Mesendoderm (in vitro differentiated cells): Measurements from ENCODE around the gene AK5.

Experiments
- DNase-seq: peaks from one replicate; pipeline ENCODE4 v3.0.0; 2013
- H2AK5ac ChIP-seq: 2 replicates; pipeline ENCODE4 v1.6.1; 2013; ENCODE audit warnings: low read length, inconsistent platforms
- H2BK120ac ChIP-seq: 2 replicates; pipeline ENCODE4 v1.6.1; 2013; ENCODE audit warnings: low read depth, mild to moderate bottlenecking, low read length, moderate library complexity, mixed read lengths
- H2BK15ac ChIP-seq: replicated peaks from 2 replicates; pipeline ENCODE4 v1.6.1; 2013; ENCODE audit warnings: low read depth, mild to moderate bottlenecking, moderate library complexity
- H2BK5ac ChIP-seq: 2 replicates; pipeline ENCODE4 v1.6.1; 2013; ENCODE audit warnings: low read length, inconsistent platforms
- H3K18ac ChIP-seq: 2 replicates; pipeline ENCODE4 v1.6.1; 2013; ENCODE audit warnings: mild to moderate bottlenecking, low read length, mixed read lengths
- H3K23ac ChIP-seq: one replicate; pipeline ENCODE4 v1.6.1; 2013; ENCODE audit warnings: low read length
- H3K27ac ChIP-seq: 2 replicates; pipeline ENCODE4 v1.5.1; 2013; ENCODE audit warnings: low read depth, mild to moderate bottlenecking, inconsistent platforms, low read length, moderate library complexity
- H3K27me3 ChIP-seq: 2 replicates; pipeline ENCODE4 v1.6.1; 2013; ENCODE audit warnings: low read length, control low read depth, mild to moderate bottlenecking, inconsistent platforms; ENCODE audit not compliant: insufficient read depth, poor library complexity
- H3K36me3 ChIP-seq: 2 replicates; pipeline ENCODE4 v1.6.1; 2013; ENCODE audit warnings: low read length, inconsistent platforms; ENCODE audit not compliant: control insufficient read depth, insufficient read depth
- H3K4ac ChIP-seq: one replicate; pipeline ENCODE4 v1.6.1; 2013; ENCODE audit warnings: low read depth, mild to moderate bottlenecking, low read length, moderate library complexity
- H3K4me1 ChIP-seq: 2 replicates; pipeline ENCODE4 v1.6.1; 2013; ENCODE audit warnings: low read depth, low read length, inconsistent platforms; ENCODE audit not compliant: control insufficient read depth
- H3K4me2 ChIP-seq: 2 replicates; pipeline ENCODE4 v1.6.1; 2013; ENCODE audit warnings: low read length
- H3K4me3 ChIP-seq: 2 replicates; pipeline ENCODE4 v1.5.1; 2013; ENCODE audit warnings: mild to moderate bottlenecking, low read length
- H3K56ac ChIP-seq: one replicate; pipeline ENCODE4 v1.6.1; 2013; ENCODE audit warnings: low read length
- H3K79me1 ChIP-seq: 2 replicates; pipeline ENCODE4 v1.6.1; 2013; ENCODE audit warnings: low read length, inconsistent platforms
- H3K79me2 ChIP-seq: 2 replicates; pipeline ENCODE4 v1.6.1; 2013; ENCODE audit warnings: mild to moderate bottlenecking, low read length; ENCODE audit not compliant: control insufficient read depth, insufficient read depth
- H3K9ac ChIP-seq: 2 replicates; pipeline ENCODE4 v1.6.1; 2013; ENCODE audit warnings: low read length, inconsistent platforms
- H4K5ac ChIP-seq: one replicate; pipeline ENCODE4 v1.6.1; 2013; ENCODE audit warnings: low read length
- H4K8ac ChIP-seq: one replicate; pipeline ENCODE4 v1.6.1; 2013; ENCODE audit warnings: low read depth, mild to moderate bottlenecking, control low read depth, low read length, moderate library complexity
- WGBS: extraction: QIAGEN DNeasy Blood & Tissue Kit; methylation state at CpG from one replicate; pipeline ENCODE4 v1.1.7; 2013; ENCODE audit warnings: low lambda C conversion rate, missing lambda C conversion rate; ENCODE audit not compliant: insufficient coverage; ENCODE audit errors: extremely low coverage; 5-methylcytosine and 5-hydroxymethylcytosine counted together

Gene AK5

DNA sequence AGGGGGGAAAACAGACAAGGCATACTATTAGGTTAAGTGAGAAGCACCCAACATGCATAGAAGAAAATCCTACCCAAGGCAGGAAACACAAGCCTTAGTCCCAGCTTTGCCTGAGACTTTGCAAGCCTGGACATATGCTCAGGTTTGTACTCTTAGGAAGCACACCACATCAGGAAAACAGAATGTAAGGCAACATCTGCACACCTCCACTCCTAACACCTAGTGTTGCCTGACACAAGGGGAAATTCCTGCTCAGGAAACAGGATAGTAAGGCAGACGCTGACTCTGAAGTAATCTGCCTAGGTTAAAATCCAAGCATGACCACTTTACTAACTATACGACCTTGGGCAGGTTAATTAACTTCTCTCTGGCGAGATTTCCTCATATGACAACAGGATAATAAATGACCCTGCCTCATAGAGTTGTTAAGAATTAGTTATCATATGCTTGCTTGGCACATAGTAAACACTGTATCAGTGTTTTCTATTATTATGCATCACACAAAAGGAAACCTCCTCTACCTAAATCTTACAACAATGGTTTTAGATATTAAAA lies 280.9 kb downstream of the AK5 start:
- Histone ChIP-seq H3K56ac (no peak overlapping the region), H3K79me1 (no peaks in the 10 kb centered on the region), H3K18ac (no peak overlapping the region), H2BK5ac (no peak overlapping the region), H3K4ac (no peak overlapping the region), H3K4me1 (no peaks in the 10 kb centered on the region), H3K27ac (no peak overlapping the region), H3K36me3 (peaks cover 4% of the 10 kb centered on the region), H3K4me3 (no peak overlapping the region), H2AK5ac (no peak overlapping the region), H4K5ac (no peak overlapping the region), H2BK120ac (no peak overlapping the region), H3K4me2 (no peak overlapping the region), H3K79me2 (no peaks in the 10 kb centered on the region), H3K9ac (no peak overlapping the region), H2BK15ac (no peak overlapping the region), H3K27me3 (no peaks in the 10 kb centered on the region), H4K8ac (no peak overlapping the region), H3K23ac (no peak overlapping the region)
- no CpG with 5 or more reads among the region's 3 CpGs for WGBS
- DNase-seq, result no peak

DNA sequence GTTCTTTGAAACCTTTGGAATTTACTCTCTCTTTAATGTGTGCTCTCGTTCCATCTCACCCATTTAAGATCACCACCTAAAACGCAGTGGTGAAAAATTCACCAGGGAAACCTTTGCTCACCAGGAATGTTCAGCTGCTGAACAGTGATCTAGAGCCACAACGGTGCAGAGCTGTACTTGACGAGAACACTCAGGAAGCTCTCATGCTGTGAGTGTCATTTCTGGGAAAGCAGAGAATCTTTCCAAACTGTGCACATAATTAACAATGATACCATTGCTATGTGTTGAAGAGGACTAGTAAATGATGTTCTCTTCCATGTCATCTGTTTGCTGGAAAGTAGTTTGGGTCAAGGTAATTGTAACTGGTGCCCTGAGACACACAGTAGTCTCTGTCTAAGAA lies 283.5 kb downstream of the AK5 start:
- H2BK120ac ChIP-seq, result no peak overlapping the region
- no peak overlapping the region for H3K4me3 ChIP-seq
- H3K79me2 ChIP-seq, result no peaks in the 10 kb centered on the region
- H3K9ac ChIP-seq, result no peak overlapping the region
- no peak for DNase-seq
- H3K27ac ChIP-seq, result no peak overlapping the region
- no CpG with 5 or more reads among the region's 4 CpGs for WGBS
- no peak overlapping the region for H4K8ac ChIP-seq
- H2AK5ac ChIP-seq, result no peak overlapping the region
- H3K36me3 ChIP-seq, result peaks cover 4% of the 10 kb centered on the region
- no peak overlapping the region for H2BK15ac ChIP-seq
- no peak overlapping the region for H3K18ac ChIP-seq
- H3K4me1 ChIP-seq, result no peaks in the 10 kb centered on the region
- H3K4ac ChIP-seq, result no peak overlapping the region
- no peak overlapping the region for H2BK5ac ChIP-seq
- H3K27me3 ChIP-seq, result no peaks in the 10 kb centered on the region
- H3K23ac ChIP-seq, result no peak overlapping the region
- no peak overlapping the region for H3K56ac ChIP-seq
- H3K4me2 ChIP-seq, result no peak overlapping the region
- no peak overlapping the region for H4K5ac ChIP-seq
- no peaks in the 10 kb centered on the region for H3K79me1 ChIP-seq

- Histone ChIP-seq H2BK15ac (no peak overlapping the region), H2BK5ac (no peak overlapping the region), H2BK120ac (no peak overlapping the region), H4K8ac (no peak overlapping the region), H3K79me1 (no peaks in the 10 kb centered on the region), H3K4ac (no peak overlapping the region), H3K4me1 (no peaks in the 10 kb centered on the region), H3K9ac (no peak overlapping the region), H3K36me3 (no peaks in the 10 kb centered on the region), H3K79me2 (no peaks in the 10 kb centered on the region), H3K4me2 (no peak overlapping the region), H3K23ac (no peak overlapping the region), H3K27me3 (no peaks in the 10 kb centered on the region), H3K18ac (no peak overlapping the region), H3K4me3 (no peak overlapping the region), H3K56ac (no peak overlapping the region), H3K27ac (no peak overlapping the region), H2AK5ac (no peak overlapping the region), H4K5ac (no peak overlapping the region)
- no CpG with 5 or more reads among the region's 3 CpGs for WGBS
- DNase-seq, result no peak
Measured at GRCh38 chr1:77571642-77572041, 289.8 kb downstream of the AK5 start.

DNA sequence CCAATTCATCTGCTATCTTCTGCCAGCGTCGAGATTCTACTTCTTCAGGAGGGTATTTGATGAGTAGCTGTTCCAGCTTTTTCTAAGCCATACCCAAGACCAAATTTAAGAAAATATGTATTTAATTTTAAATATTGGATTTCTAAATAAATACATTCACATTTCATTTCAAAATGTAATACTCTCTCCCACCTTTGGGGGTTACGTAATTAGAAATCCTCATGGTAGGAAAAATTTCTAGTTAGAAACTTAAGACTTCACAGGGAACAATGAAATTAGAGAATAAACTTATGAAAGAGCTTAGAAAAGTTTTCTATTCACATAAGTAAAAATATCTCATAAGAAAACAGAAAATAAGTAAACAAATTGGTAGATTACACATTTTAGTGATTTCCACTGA lies 297.7 kb downstream of the AK5 start:
- H3K4ac ChIP-seq, result no peak overlapping the region
- no peak overlapping the region for H3K27ac ChIP-seq

DNA sequence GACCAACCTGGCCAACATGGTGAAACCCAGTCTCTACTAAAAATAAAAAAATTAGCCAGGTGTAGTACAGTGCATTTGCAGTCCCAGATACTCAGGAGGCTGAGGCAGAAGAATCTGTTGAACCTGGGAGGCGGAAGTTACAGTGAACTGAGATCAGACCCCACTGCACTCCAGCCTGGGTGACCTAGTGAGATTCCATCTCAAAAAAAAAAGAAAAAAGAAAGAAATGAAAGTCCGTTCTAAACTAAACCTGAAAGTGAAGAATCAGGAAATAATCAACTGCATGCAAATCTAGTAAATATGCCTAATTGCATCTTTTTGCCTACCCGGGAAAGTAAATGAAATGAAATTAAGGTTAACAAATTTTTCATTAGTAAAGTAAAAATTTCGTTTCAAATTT lies 301.1 kb downstream of the AK5 start:
- H3K23ac ChIP-seq, result no peak overlapping the region
- no peak overlapping the region for H3K4me3 ChIP-seq
- no peak overlapping the region for H2AK5ac ChIP-seq
- H3K18ac ChIP-seq, result no peak overlapping the region
- H2BK5ac ChIP-seq, result no peak overlapping the region
- H3K27ac ChIP-seq, result no peak overlapping the region
- DNase-seq, result no peak
- H3K9ac ChIP-seq, result no peak overlapping the region
- no CpG with 5 or more reads among the region's 4 CpGs for WGBS
- H4K5ac ChIP-seq, result no peak overlapping the region
- no peaks in the 10 kb centered on the region for H3K27me3 ChIP-seq
- H3K56ac ChIP-seq, result no peak overlapping the region
- H3K4me2 ChIP-seq, result no peak overlapping the region
- H2BK15ac ChIP-seq, result no peak overlapping the region
- H3K4ac ChIP-seq, result no peak overlapping the region
- no peaks in the 10 kb centered on the region for H3K36me3 ChIP-seq
- H3K79me1 ChIP-seq, result no peaks in the 10 kb centered on the region
- no peaks in the 10 kb centered on the region for H3K79me2 ChIP-seq
- no peak overlapping the region for H2BK120ac ChIP-seq
- no peaks in the 10 kb centered on the region for H3K4me1 ChIP-seq
- H4K8ac ChIP-seq, result no peak overlapping the region

More for the DNA sequence above, 297.7 kb downstream of the AK5 start:
- Histone ChIP-seq H2BK5ac (no peak overlapping the region), H3K9ac (no peak overlapping the region), H2BK15ac (no peak overlapping the region), H3K36me3 (no peaks in the 10 kb centered on the region), H3K56ac (no peak overlapping the region), H3K79me2 (no peaks in the 10 kb centered on the region), H3K79me1 (no peaks in the 10 kb centered on the region), H3K4me1 (no peaks in the 10 kb centered on the region), H3K4me3 (no peak overlapping the region), H3K23ac (no peak overlapping the region), H3K4me2 (no peak overlapping the region), H4K5ac (no peak overlapping the region), H2BK120ac (no peak overlapping the region), H4K8ac (no peak overlapping the region), H3K18ac (no peak overlapping the region), H3K27me3 (no peaks in the 10 kb centered on the region), H2AK5ac (no peak overlapping the region)
- no peak for DNase-seq
- no CpG with 5 or more reads among the region's 3 CpGs for WGBS

- H3K18ac ChIP-seq, result no peak overlapping the region
- H3K9ac ChIP-seq, result no peak overlapping the region
- no peak for DNase-seq
- H3K4me3 ChIP-seq, result no peak overlapping the region
- no peaks in the 10 kb centered on the region for H3K79me1 ChIP-seq
- H3K27me3 ChIP-seq, result no peaks in the 10 kb centered on the region
- H3K27ac ChIP-seq, result no peak overlapping the region
- H2AK5ac ChIP-seq, result no peak overlapping the region
- no peak overlapping the region for H2BK120ac ChIP-seq
- no peak overlapping the region for H4K5ac ChIP-seq
- no peak overlapping the region for H3K4ac ChIP-seq
- no peaks in the 10 kb centered on the region for H3K79me2 ChIP-seq
- no peaks in the 10 kb centered on the region for H3K4me1 ChIP-seq
- no peak overlapping the region for H3K4me2 ChIP-seq
- H3K56ac ChIP-seq, result no peak overlapping the region
- no peak overlapping the region for H4K8ac ChIP-seq
- no peak overlapping the region for H2BK15ac ChIP-seq
- H3K23ac ChIP-seq, result no peak overlapping the region
- H2BK5ac ChIP-seq, result no peak overlapping the region
- no CpG with 5 or more reads among the region's 2 CpGs for WGBS
- no peaks in the 10 kb centered on the region for H3K36me3 ChIP-seq
Measured at GRCh38 chr1:77583483-77583882, 301.7 kb downstream of the AK5 start.
